Naive B cell (primary cell): ENCODE data around the gene TBX15. TPM values are rescaled to one million over a fixed set of nuclear protein-coding genes. Genes with fewer than 3 reads are reported as not detected.

ENCODE experiments used
- ATAC-seq, 2 donors: fragments of 150-1000 bp; cut with Tn5 transposase; 2 replicates each; pipeline ENCODE4 v1.10.0; 2021; ENCODE audit warnings: low read depth in 2 of 2, mild to moderate bottlenecking in 2 of 2, moderate library complexity in 2 of 2
- DNase-seq: peaks from one replicate; pipeline ENCODE4 v3.0.0; 2022
- H3K27ac Mint-ChIP-seq, 6 donors: one replicate each; pipeline ENCODE4 v1.8.0; 2020 to 2022; ENCODE audit warnings: mild to moderate bottlenecking in 6 of 6, mixed read lengths in 6 of 6, moderate library complexity in 5 of 6, inconsistent platforms in 2 of 6
- H3K27me3 Mint-ChIP-seq, 3 donors: one replicate each; pipeline ENCODE4 v1.8.0; 2021 to 2022; ENCODE audit warnings: mixed read lengths in 3 of 3, mild to moderate bottlenecking in 1 of 3
- H3K36me3 Mint-ChIP-seq, 2 donors: one replicate each; pipeline ENCODE4 v1.8.0; 2020 to 2022; ENCODE audit warnings: mixed read lengths in 2 of 2, inconsistent platforms in 1 of 2, mild to moderate bottlenecking in 1 of 2
- H3K4me1 Mint-ChIP-seq, 3 donors: one replicate each; pipeline ENCODE4 v1.8.0; 2020 to 2022; ENCODE audit warnings: mixed read lengths in 3 of 3, inconsistent platforms in 1 of 3, mild to moderate bottlenecking in 1 of 3, moderate library complexity in 1 of 3
- H3K4me3 Mint-ChIP-seq, 8 donors: one replicate each; pipeline ENCODE4 v1.8.0; 2020 to 2022; ENCODE audit warnings: mild to moderate bottlenecking in 8 of 8, mixed read lengths in 8 of 8, moderate library complexity in 8 of 8, inconsistent platforms in 2 of 8
- H3K9me3 Mint-ChIP-seq, 7 donors: one replicate each; pipeline ENCODE4 v1.8.0; 2020 to 2022; ENCODE audit warnings: mixed read lengths in 7 of 7, mild to moderate bottlenecking in 5 of 7, inconsistent platforms in 2 of 7, moderate library complexity in 1 of 7
- polyA plus RNA-seq, 6 donors: library from polyadenylated mRNA; unstranded; fragments of 300-500 nt; fragmentation: Illumina TruSeq; gene quantifications; one replicate each; pipeline ENCODE4 v1.2.3, GENCODE V29; 2021; ENCODE audit warnings: low read depth in 6 of 6

TBX15 gene
- polyA plus RNA-seq, 6 donors from 2014 or later = not detected

- peak overlapping the region in 2 of 6 donors; percentile 9 to 84 for H3K27ac Mint-ChIP-seq
- peaks cover 0 to 27% (median 6%) of the 10 kb centered on the region in 7 donors for H3K9me3 Mint-ChIP-seq
- ATAC-seq = no peak
- peaks cover 7 to 13% of the 10 kb centered on the region in 2 donors for H3K36me3 Mint-ChIP-seq
- peak overlapping the region in 2 of 8 donors; percentile 41 to 77 for H3K4me3 Mint-ChIP-seq
- peaks cover 75 to 95% (median 95%) of the 10 kb centered on the region in 3 donors for H3K27me3 Mint-ChIP-seq
- DNase-seq = no peak
- peaks cover 10 to 23% (median 21%) of the 10 kb centered on the region in 3 donors for H3K4me1 Mint-ChIP-seq
Observed at GRCh38 chr1:118999348-119000071, 11.4 kb upstream of the TBX15 start.

GRCh38 chr1:118998171-118998570 is 10.0 kb upstream of the TBX15 start:
- peak overlapping the region in 1 of 6 donors; percentile 48 for H3K27ac Mint-ChIP-seq

GRCh38 chr1:118997225-118997624 is 9.1 kb upstream of the TBX15 start:
- Mint-ChIP-seq H3K27me3 (peaks cover 69 to 93% (median 90%) of the 10 kb centered on the region in 3 donors), H3K9me3 (peaks cover 4 to 28% (median 6%) of the 10 kb centered on the region in 7 donors), H3K27ac (no peak overlapping the region), H3K4me3 (no peak overlapping the region), H3K36me3 (peaks cover 7 to 25% of the 10 kb centered on the region in 2 donors), H3K4me1 (peaks cover 10 to 23% (median 22%) of the 10 kb centered on the region in 3 donors)
- DNase-seq (no peak), ATAC-seq (no peak)

More at GRCh38 chr1:118998171-118998570, 10.0 kb upstream of the TBX15 start:
- DNase-seq (no peak), ATAC-seq (no peak)
- Mint-ChIP-seq H3K9me3 (peaks cover 2 to 30% (median 7%) of the 10 kb centered on the region in 7 donors), H3K27me3 (peaks cover 75 to 95% (median 94%) of the 10 kb centered on the region in 3 donors), H3K36me3 (peaks cover 7 to 21% of the 10 kb centered on the region in 2 donors), H3K4me1 (peaks cover 10 to 21% (median 21%) of the 10 kb centered on the region in 3 donors), H3K4me3 (peak overlapping the region in 1 of 8 donors; percentile 57)

GRCh38 chr1:118995312-118996016 is 7.3 kb upstream of the TBX15 start:
- Mint-ChIP-seq H3K4me3 (no peak overlapping the region), H3K9me3 (peaks cover 4 to 35% (median 11%) of the 10 kb centered on the region in 7 donors), H3K4me1 (peaks cover 11 to 22% (median 14%) of the 10 kb centered on the region in 3 donors)

GRCh38 chr1:118993700-118994026 is 5.5 kb upstream of the TBX15 start:
- peaks cover 76 to 94% (median 92%) of the 10 kb centered on the region in 3 donors for H3K27me3 Mint-ChIP-seq
- H3K36me3 Mint-ChIP-seq = peaks cover 7 to 37% of the 10 kb centered on the region in 2 donors
- H3K4me1 Mint-ChIP-seq = peaks cover 4 to 10% (median 7%) of the 10 kb centered on the region in 3 donors
- H3K4me3 Mint-ChIP-seq = peak overlapping the region in 4 of 8 donors; percentile 18 to 67 (median 46)
- ATAC-seq = no peak
- peak overlapping the region in 2 of 6 donors; percentile 74 to 90 for H3K27ac Mint-ChIP-seq
- H3K9me3 Mint-ChIP-seq = peaks cover 4 to 35% (median 16%) of the 10 kb centered on the region in 7 donors
- DNase-seq = no peak

More at GRCh38 chr1:118995312-118996016, 7.3 kb upstream of the TBX15 start:
- H3K27ac Mint-ChIP-seq = no peak overlapping the region
- peaks cover 79 to 94% (median 92%) of the 10 kb centered on the region in 3 donors for H3K27me3 Mint-ChIP-seq
- ATAC-seq (no peak), DNase-seq (no peak)
- peaks cover 7 to 36% of the 10 kb centered on the region in 2 donors for H3K36me3 Mint-ChIP-seq

GRCh38 chr1:118992868-118993699 is 4.9 kb upstream of the TBX15 start:
- ATAC-seq (no peak), DNase-seq (no peak)
- Mint-ChIP-seq H3K36me3 (peaks cover 3 to 31% of the 10 kb centered on the region in 2 donors), H3K4me3 (peak overlapping the region in 2 of 8 donors; percentile 25 to 35), H3K4me1 (peaks cover 4 to 15% (median 11%) of the 10 kb centered on the region in 3 donors), H3K27ac (peak overlapping the region in 2 of 6 donors; percentile 15 to 28), H3K9me3 (peaks cover 4 to 30% (median 15%) of the 10 kb centered on the region in 7 donors), H3K27me3 (peaks cover 75 to 94% (median 92%) of the 10 kb centered on the region in 3 donors)

- peak overlapping the region in 2 of 6 donors; percentile 53 to 95 for H3K27ac Mint-ChIP-seq
- H3K4me3 Mint-ChIP-seq = peak overlapping the region in 2 of 8 donors; percentile 11 to 44
- H3K4me1 Mint-ChIP-seq = peaks cover 4 to 18% (median 17%) of the 10 kb centered on the region in 3 donors
- ATAC-seq (no peak), DNase-seq (no peak)
- peaks cover 71 to 94% (median 92%) of the 10 kb centered on the region in 3 donors for H3K27me3 Mint-ChIP-seq
- peaks cover 0 to 29% of the 10 kb centered on the region in 2 donors for H3K36me3 Mint-ChIP-seq
- peaks cover 3 to 25% (median 14%) of the 10 kb centered on the region in 7 donors for H3K9me3 Mint-ChIP-seq
Observed at GRCh38 chr1:118992237-118992825, 4.2 kb upstream of the TBX15 start.

- H3K9me3 Mint-ChIP-seq = peaks cover 4 to 34% (median 17%) of the 10 kb centered on the region in 7 donors
- peaks cover 8 to 26% (median 23%) of the 10 kb centered on the region in 3 donors for H3K4me1 Mint-ChIP-seq
- H3K4me3 Mint-ChIP-seq = peak overlapping the region in 1 of 8 donors; percentile 62
- H3K27ac Mint-ChIP-seq = peak overlapping the region in 3 of 6 donors; percentile 49 to 73 (median 53)
- DNase-seq (no peak), ATAC-seq (no peak)
- H3K27me3 Mint-ChIP-seq = peaks cover 73 to 96% (median 92%) of the 10 kb centered on the region in 3 donors
- H3K36me3 Mint-ChIP-seq = peaks cover 0 to 36% of the 10 kb centered on the region in 2 donors
Observed at GRCh38 chr1:118991448-118991847, 3.3 kb upstream of the TBX15 start.

- ATAC-seq (no peak), DNase-seq (no peak)
- Mint-ChIP-seq H3K4me3 (peak overlapping the region in 1 of 8 donors; percentile 43), H3K9me3 (peaks cover 4 to 42% (median 19%) of the 10 kb centered on the region in 7 donors), H3K4me1 (peaks cover 11 to 34% (median 30%) of the 10 kb centered on the region in 3 donors), H3K36me3 (peaks cover 5 to 37% of the 10 kb centered on the region in 2 donors), H3K27ac (peak overlapping the region in 2 of 6 donors; percentile 30 to 76), H3K27me3 (peaks cover 78 to 96% (median 94%) of the 10 kb centered on the region in 3 donors)
Observed at GRCh38 chr1:118990513-118991152, 2.5 kb upstream of the TBX15 start.

- Mint-ChIP-seq H3K36me3 (peaks cover 9 to 42% of the 10 kb centered on the region in 2 donors), H3K4me3 (peak overlapping the region in 2 of 8 donors; percentile 43 to 54), H3K27ac (peak overlapping the region in 3 of 6 donors; percentile 30 to 76 (median 33)), H3K27me3 (peaks cover 79 to 96% (median 94%) of the 10 kb centered on the region in 3 donors), H3K9me3 (peaks cover 4 to 49% (median 23%) of the 10 kb centered on the region in 7 donors), H3K4me1 (peaks cover 15 to 41% (median 37%) of the 10 kb centered on the region in 3 donors)
- DNase-seq (no peak), ATAC-seq (no peak)
Observed at GRCh38 chr1:118989878-118990378, 1.8 kb upstream of the TBX15 start.

- H3K36me3 Mint-ChIP-seq = peaks cover 9 to 48% of the 10 kb centered on the region in 2 donors
- H3K27ac Mint-ChIP-seq = peak overlapping the region in 3 of 6 donors; percentile 36 to 88 (median 45)
- peaks cover 19 to 47% (median 45%) of the 10 kb centered on the region in 3 donors for H3K4me1 Mint-ChIP-seq
- H3K4me3 Mint-ChIP-seq = peak overlapping the region in 3 of 8 donors; percentile 29 to 64 (median 56)
- H3K9me3 Mint-ChIP-seq = peaks cover 4 to 53% (median 25%) of the 10 kb centered on the region in 7 donors
- H3K27me3 Mint-ChIP-seq = peaks cover 81 to 96% (median 94%) of the 10 kb centered on the region in 3 donors
- ATAC-seq (no peak), DNase-seq (no peak)
Observed at GRCh38 chr1:118989006-118989815, 1.1 kb upstream of the TBX15 start.
